Gastroesophageal sphincter (tissue), 4 donors: ENCODE results near the gene SYNM. TPM values are rescaled to one million over a fixed set of nuclear protein-coding genes. Genes with fewer than 3 reads are reported as not detected.

ENCODE experiments used
- ATAC-seq: fragments of 150-250 bp; one replicate; pipeline ENCODE4 v1.9.1; 2016; ENCODE audit warnings: mild to moderate bottlenecking, moderate library complexity
- H3K27ac ChIP-seq, 4 donors: fragments of 200-600 bp; sonication (generic) in 3 of 4; 1 replicate in 3 of 4; 2 replicates in 1 of 4; pipeline ENCODE4 v1.5.1; 2016 to 2019
- H3K27me3 ChIP-seq: fragments of 200-600 bp; sonication (generic); one replicate; pipeline ENCODE4 v1.5.1; 2019
- H3K36me3 ChIP-seq, 2 donors: fragments of 200-600 bp; sonication (generic); one replicate each; pipeline ENCODE4 v1.5.1; 2019; ENCODE audit warnings: control low read depth in 1 of 2
- H3K4me1 ChIP-seq, 3 donors: fragments of 200-600 bp; sonication (generic); 1 replicate in 2 of 3; 2 replicates in 1 of 3; pipeline ENCODE4 v1.5.1; 2016 to 2019; ENCODE audit warnings: control low read depth in 2 of 3
- H3K4me3 ChIP-seq, 2 donors: fragments of 200-600 bp; sonication (generic); one replicate each; pipeline ENCODE4 v1.5.1; 2019; ENCODE audit warnings: mild to moderate bottlenecking in 1 of 2, moderate library complexity in 1 of 2
- H3K9me3 ChIP-seq, 3 donors: fragments of 200-600 bp; sonication (generic); one replicate each; pipeline ENCODE4 v1.5.1; 2017 to 2019; ENCODE audit warnings: control low read depth in 2 of 3
- EP300 ChIP-seq: sonication (generic); formaldehyde crosslinking; IDR thresholded peaks from one replicate; pipeline ENCODE4 v1.6.1; 2017; ENCODE audit warnings: antibody characterized with exemption, mild to moderate bottlenecking
- POLR2A ChIP-seq, 2 donors: fragments of 450-650 bp; IDR thresholded peaks; one replicate each; pipeline ENCODE4 v1.6.1; 2017; ENCODE audit warnings: antibody characterized with exemption in 2 of 2, mild to moderate bottlenecking in 2 of 2, moderate library complexity in 1 of 2
- POLR2AphosphoS5 ChIP-seq: sonication (generic); formaldehyde crosslinking; IDR thresholded peaks from one replicate; pipeline ENCODE4 v1.6.1; 2017; ENCODE audit warnings: antibody characterized with exemption
- WGBS, 2 donors: methylation state at CpG; one replicate each; pipeline ENCODE4 v1.1.5; 2018; ENCODE audit warnings: low coverage in 1 of 2; 5-methylcytosine and 5-hydroxymethylcytosine counted together
- total RNA-seq, 4 donors: library from RNA; depleted of rRNA; stranded (reverse); fragments of >200 nt; gene quantifications; one replicate each; pipeline ENCODE4 v1.1.0, GENCODE V29; 2016
- TF ChIP-seq, protein P1 (sequence below), 4 experiments: fragments of 200-600 bp in 2 of 4; fragments of 450-650 bp in 2 of 4; sonication (generic) in 1 of 4; IDR thresholded peaks; one replicate each; pipeline ENCODE4 v1.5.1; 2017 to 2019; ENCODE audit warnings: antibody characterized with exemption in 4 of 4, mild to moderate bottlenecking in 2 of 4, moderate library complexity in 2 of 4

Gene SYNM
- total RNA-seq, 4 donors from 2014 or later: 1,155 to 2,820 (median 1,765) TPM

DNA sequence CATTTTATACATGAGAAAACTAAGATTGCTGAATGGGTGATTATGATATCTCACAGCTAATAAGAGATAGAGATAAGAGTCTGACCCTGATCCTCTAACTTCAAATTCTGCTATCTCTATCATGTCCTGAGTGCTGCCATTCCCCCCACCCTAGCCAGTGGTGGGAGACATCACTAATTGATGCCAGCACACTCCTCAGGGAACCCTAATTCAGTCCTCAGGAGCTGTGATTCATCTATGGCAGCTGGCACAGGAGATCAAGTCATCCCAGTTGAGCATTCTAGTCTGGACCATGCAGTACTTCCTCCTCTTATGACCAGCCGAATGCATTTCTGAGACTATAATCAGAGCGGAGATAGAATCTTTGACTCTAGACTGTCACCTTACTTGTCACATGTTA, 71.9 kb downstream of the SYNM start:
- peaks cover 0 to 7% of the 10 kb centered on the region in 2 donors for H3K36me3 ChIP-seq
- WGBS, 2 donors: 72 to 89% methylated on average over 2 of the region's 2 CpGs
- no peaks in the 10 kb centered on the region for H3K27me3 ChIP-seq
- H3K4me3 ChIP-seq: no peak overlapping the region
- ATAC-seq: no peak
- peaks cover 21 to 99% (median 22%) of the 10 kb centered on the region in 3 donors for H3K4me1 ChIP-seq
- no peaks in the 10 kb centered on the region for H3K9me3 ChIP-seq
- no peak for TF ChIP-seq POLR2A (IDR thresholded peaks at IDR 0.05)
- TF ChIP-seq, protein P1, sequence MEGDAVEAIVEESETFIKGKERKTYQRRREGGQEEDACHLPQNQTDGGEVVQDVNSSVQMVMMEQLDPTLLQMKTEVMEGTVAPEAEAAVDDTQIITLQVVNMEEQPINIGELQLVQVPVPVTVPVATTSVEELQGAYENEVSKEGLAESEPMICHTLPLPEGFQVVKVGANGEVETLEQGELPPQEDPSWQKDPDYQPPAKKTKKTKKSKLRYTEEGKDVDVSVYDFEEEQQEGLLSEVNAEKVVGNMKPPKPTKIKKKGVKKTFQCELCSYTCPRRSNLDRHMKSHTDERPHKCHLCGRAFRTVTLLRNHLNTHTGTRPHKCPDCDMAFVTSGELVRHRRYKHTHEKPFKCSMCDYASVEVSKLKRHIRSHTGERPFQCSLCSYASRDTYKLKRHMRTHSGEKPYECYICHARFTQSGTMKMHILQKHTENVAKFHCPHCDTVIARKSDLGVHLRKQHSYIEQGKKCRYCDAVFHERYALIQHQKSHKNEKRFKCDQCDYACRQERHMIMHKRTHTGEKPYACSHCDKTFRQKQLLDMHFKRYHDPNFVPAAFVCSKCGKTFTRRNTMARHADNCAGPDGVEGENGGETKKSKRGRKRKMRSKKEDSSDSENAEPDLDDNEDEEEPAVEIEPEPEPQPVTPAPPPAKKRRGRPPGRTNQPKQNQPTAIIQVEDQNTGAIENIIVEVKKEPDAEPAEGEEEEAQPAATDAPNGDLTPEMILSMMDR (IDR thresholded peaks at IDR 0.05): no peak
- TF ChIP-seq POLR2AphosphoS5: no peak
- no peak for TF ChIP-seq EP300
- H3K27ac ChIP-seq: peak overlapping the region; percentile 92 to 100 (median 98)

DNA sequence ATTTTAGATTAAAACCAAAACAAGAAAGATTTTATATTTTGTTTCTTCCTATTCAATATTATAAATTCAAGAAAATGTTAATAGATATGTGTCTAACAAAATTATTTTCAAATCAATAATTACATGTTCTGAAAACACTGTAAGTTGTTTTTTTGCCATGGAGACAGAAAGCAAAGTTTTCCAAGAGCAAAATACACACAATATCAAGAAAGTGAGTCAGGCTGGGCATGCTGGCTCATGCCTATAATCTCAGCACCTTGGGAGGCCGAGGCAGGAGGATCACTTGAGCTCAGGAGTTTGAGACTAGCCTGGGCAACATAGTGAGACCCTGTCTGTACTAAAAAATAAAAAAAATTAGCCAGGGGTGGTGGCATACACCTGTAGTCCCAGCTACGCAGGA, 72.8 kb downstream of the SYNM start:
- ATAC-seq: no peak
- Histone ChIP-seq H3K4me1 (peaks cover 26 to 99% (median 28%) of the 10 kb centered on the region in 3 donors), H3K27me3 (no peaks in the 10 kb centered on the region), H3K36me3 (peaks cover 0 to 7% of the 10 kb centered on the region in 2 donors), H3K27ac (peak overlapping the region; percentile 92 to 100 (median 98)), H3K4me3 (no peak overlapping the region), H3K9me3 (no peaks in the 10 kb centered on the region)
- TF ChIP-seq, protein P1 (IDR thresholded peaks at IDR 0.05): no peak
- TF ChIP-seq POLR2A (IDR thresholded peaks at IDR 0.05) (no peak), POLR2AphosphoS5 (no peak), EP300 (no peak)
- WGBS, 2 donors: 61 to 100% methylated on average over 1 to 2 of the region's 2 CpGs

DNA sequence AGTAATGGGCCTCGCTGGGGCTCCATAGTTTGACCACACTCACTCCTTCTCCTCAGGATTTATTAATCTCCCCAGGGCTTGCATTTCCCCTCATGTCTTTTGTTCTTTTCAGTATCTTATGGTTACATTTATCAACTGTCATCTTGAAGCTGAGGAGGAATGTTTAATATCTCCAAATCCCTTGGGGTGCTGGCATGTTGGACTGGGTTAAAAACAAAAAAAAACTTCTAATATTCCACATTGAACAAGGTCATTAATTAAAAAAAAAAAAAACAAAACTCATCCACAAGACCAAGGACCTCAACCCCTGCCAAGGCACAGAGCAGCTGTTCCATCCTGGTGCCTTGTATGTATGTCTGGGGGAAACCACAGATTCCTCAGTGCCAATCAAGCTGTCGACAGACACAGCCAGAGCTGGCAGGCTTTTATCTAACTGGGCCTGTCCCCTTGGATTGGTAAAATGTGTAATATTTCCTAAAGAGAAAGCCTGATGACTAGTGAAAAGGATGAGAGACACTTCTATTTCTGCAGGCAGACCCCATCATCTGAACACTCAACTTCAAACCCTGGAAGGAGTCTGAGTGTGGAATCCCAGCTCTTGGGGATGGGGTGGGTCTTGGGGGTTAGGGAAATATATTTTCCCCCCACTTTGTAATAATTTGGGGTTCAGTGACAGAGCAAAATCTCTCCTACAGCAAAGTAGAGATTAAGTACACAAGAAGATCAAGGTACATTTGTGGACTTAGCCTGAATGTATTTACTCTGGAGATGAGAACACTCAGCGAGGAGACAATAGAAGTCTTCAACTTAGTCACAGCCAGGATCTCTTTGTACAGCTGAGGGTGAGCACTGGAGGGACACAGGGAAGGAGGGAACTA, 75.4 kb downstream of the SYNM start:
- peak overlapping the region; percentile 85 to 98 (median 93) for H3K27ac ChIP-seq
- peaks cover 22 to 78% (median 31%) of the 10 kb centered on the region in 3 donors for H3K4me1 ChIP-seq
- ATAC-seq: no peak
- no peaks in the 10 kb centered on the region for H3K27me3 ChIP-seq
- TF ChIP-seq, protein P1 (IDR thresholded peaks at IDR 0.05): no peak
- TF ChIP-seq POLR2A (IDR thresholded peaks at IDR 0.05) (no peak), POLR2AphosphoS5 (no peak), EP300 (no peak)
- 55 to 75% methylated on average over 3 of the region's 3 CpGs for WGBS, 2 donors
- no peaks in the 10 kb centered on the region for H3K9me3 ChIP-seq
- H3K4me3 ChIP-seq: no peak overlapping the region
- peaks cover 0 to 3% of the 10 kb centered on the region in 2 donors for H3K36me3 ChIP-seq

DNA sequence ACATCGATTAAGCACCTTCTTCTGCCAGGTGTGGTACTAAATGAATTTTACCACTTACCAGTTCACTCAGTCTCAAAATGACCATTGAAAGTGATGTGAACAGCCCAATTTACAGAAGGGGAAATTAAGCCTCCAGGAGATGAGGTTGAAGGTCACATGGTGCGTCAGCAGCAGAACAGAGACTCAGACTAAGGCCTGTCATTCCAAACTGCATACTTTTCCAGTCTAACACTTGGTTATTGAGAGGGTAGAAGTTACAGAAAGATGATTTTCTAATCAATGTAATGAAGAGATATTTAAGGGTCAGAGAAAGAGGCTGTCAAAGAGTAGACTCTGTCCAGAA, 76.1 kb downstream of the SYNM start:
- 94% methylated on average over 2 of the region's 2 CpGs for WGBS, 2 donors
- no peak for ATAC-seq
- Histone ChIP-seq H3K27me3 (no peaks in the 10 kb centered on the region), H3K27ac (peak overlapping the region; percentile 85 to 98 (median 93)), H3K4me1 (peaks cover 26 to 78% (median 31%) of the 10 kb centered on the region in 3 donors), H3K4me3 (no peak overlapping the region), H3K36me3 (peaks cover 0 to 3% of the 10 kb centered on the region in 2 donors), H3K9me3 (no peaks in the 10 kb centered on the region)
- TF ChIP-seq EP300 (no peak), POLR2AphosphoS5 (no peak), POLR2A (IDR thresholded peaks at IDR 0.05) (no peak)
- TF ChIP-seq, protein P1 (IDR thresholded peaks at IDR 0.05): no peak
